Muscle layer of duodenum (tissue), 2 donors: Measurements from ENCODE around the gene PTGS1.
"Not testable (repeated sequence)": the region's sequence is repeated elsewhere in the genome, so short reads cannot be mapped to it uniquely, and the experiment has no call there.

ENCODE experiments used
- H3K27ac ChIP-seq: one replicate; pipeline ENCODE4 v1.7.0; 2013; ENCODE audit warnings: mild to moderate bottlenecking, low read length
- H3K27me3 ChIP-seq: one replicate; pipeline ENCODE4 v1.7.0; 2013; ENCODE audit warnings: low read depth, mild to moderate bottlenecking, control low read depth, low read length
- H3K36me3 ChIP-seq, 2 donors: one replicate each; pipeline ENCODE4 v1.7.0; 2013; ENCODE audit warnings: low read length in 2 of 2, control low read depth in 1 of 2, mild to moderate bottlenecking in 1 of 2; ENCODE audit not compliant: insufficient read depth in 2 of 2, control insufficient read depth in 1 of 2
- H3K4me1 ChIP-seq, 2 donors: one replicate each; pipeline ENCODE4 v1.7.0; 2013; ENCODE audit warnings: low read length in 2 of 2, mild to moderate bottlenecking in 2 of 2, control low read depth in 1 of 2, moderate library complexity in 1 of 2; ENCODE audit not compliant: insufficient read depth in 2 of 2, control insufficient read depth in 1 of 2
- H3K4me3 ChIP-seq, 2 donors: one replicate each; pipeline ENCODE4 v1.7.0; 2013; ENCODE audit warnings: low read length in 2 of 2, low read depth in 1 of 2, mild to moderate bottlenecking in 1 of 2
- H3K9me3 ChIP-seq, 2 donors: one replicate each; pipeline ENCODE4 v1.7.0; 2013; ENCODE audit warnings: low read length in 2 of 2, control low read depth in 1 of 2, mild to moderate bottlenecking in 1 of 2; ENCODE audit not compliant: control insufficient read depth in 1 of 2
- donor health status: healthy.

PTGS1 gene

DNA sequence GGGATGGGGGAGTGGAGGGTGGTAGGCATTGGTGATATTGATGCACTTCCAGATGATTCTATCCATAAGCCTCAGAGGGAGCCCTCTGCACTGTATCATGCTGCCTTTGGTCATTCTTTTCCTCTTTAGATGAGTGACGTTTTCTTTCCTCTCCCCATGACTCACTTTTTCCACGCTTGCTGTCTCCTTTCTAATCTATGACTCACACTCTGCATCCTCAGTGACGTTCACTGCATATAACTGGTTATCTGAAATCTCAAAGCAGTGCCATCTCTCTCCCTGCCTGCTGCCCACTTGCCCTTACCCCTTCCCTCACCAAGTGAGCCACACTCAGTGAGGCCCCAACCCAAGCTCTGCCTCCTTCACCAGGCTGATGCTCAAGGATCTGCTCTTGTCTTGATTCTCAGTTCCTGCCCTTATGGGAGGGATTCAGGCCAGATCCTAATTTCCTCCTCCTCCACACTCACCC lies 31.6 kb downstream of the PTGS1 start:
- no peaks in the 10 kb centered on the region for H3K9me3 ChIP-seq
- H3K4me1 ChIP-seq, result no peaks in the 10 kb centered on the region
- H3K36me3 ChIP-seq, result no peaks in the 10 kb centered on the region
- H3K4me3 ChIP-seq, result no peak overlapping the region
- H3K27ac ChIP-seq, result peak overlapping the region; percentile 17
- no peaks in the 10 kb centered on the region for H3K27me3 ChIP-seq

DNA sequence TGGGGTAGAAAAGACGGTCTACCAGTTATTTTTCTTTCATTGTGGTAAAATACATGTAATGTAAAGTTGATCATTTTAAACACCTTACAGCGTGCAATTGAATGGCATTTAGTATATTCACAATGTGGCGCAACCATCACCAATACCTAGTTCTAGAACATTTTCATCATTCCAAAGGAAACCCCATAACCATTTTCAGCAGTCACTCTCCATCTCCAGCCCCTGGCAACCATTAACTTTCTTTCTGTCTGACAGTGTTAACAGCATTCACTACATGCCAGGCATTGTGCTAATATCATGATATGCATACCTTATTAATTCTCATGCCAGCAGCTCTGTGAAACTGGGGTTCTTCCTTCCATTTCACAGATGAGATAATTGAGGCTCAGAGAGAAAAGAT lies 32.0 kb downstream of the PTGS1 start:
- Histone ChIP-seq H3K27ac (peak overlapping the region; percentile 17), H3K9me3 (no peaks in the 10 kb centered on the region), H3K27me3 (no peaks in the 10 kb centered on the region), H3K36me3 (no peaks in the 10 kb centered on the region), H3K4me1 (no peaks in the 10 kb centered on the region), H3K4me3 (no peak overlapping the region)

DNA sequence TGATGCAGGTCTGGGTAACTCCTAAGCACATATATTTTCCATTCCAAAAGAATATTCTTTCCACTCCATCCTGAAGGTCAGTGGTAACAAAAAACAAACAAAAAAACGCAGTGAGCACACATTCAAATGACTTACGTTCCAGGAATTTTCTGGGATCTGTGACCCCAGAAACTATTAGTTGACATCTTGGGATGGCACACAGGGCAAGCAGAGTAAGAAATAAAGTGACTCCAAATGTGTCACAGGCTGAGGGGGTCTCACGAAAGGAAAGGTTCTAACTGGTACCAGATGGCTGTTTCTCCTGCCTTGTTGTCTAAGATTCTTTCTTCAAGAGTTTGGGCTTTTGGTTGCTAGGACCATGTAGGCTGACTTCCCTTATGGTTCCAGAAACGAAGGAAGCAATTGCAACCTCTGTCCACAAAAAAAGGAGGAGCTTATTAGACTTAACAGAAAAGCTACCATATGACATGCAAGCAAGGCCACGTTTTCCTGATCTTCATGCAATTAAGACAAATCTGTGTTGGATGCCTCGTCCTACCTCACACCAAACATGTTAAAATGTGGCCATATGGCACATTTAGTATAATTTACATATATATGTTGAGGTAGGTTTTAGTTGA lies 32.7 kb downstream of the PTGS1 start:
- H3K27ac ChIP-seq, result no peak overlapping the region
- no peaks in the 10 kb centered on the region for H3K27me3 ChIP-seq
- H3K9me3 ChIP-seq, result no peaks in the 10 kb centered on the region
- H3K4me1 ChIP-seq, result no peaks in the 10 kb centered on the region
- H3K36me3 ChIP-seq, result no peaks in the 10 kb centered on the region
- H3K4me3 ChIP-seq, result no peak overlapping the region

DNA sequence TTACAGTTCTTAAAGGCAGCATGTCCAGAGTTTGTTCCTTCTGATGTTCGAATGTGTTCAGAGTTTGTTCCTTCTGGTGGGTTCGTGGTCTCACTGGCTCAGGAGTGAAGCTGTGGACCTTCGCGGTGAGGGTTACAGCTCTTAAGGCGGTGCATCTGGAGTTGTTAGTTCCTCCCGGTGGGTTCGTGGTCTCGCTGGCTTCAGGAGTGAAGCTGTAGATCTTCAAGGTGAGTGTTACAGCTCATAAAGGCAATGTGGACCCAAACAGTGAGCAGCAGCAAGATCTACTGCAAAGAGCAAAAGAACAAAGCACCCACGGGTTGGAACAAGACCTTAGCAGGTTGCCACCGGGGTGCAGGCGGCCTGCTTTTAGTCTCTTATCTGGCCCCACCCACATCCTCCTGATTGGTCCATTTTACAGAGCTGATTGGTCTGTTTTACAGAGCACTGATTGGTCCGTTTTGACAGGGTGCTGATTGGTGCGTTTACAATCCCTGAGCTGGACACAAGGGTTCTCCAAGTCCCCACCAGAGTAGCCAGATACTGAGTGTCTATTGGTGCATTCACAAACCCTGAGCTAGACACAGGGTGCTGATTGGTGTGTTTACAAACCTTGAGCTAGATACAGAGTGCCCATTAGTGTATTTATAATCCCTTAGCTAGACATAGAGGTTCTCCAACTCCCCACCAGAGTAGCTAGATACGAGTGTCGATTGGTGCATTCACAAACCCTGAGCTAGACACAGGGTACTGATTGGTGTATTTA lies 34.7 kb downstream of the PTGS1 start:
- not testable (repeated sequence) for H3K9me3 ChIP-seq, H3K4me3 ChIP-seq, H3K27ac ChIP-seq

DNA sequence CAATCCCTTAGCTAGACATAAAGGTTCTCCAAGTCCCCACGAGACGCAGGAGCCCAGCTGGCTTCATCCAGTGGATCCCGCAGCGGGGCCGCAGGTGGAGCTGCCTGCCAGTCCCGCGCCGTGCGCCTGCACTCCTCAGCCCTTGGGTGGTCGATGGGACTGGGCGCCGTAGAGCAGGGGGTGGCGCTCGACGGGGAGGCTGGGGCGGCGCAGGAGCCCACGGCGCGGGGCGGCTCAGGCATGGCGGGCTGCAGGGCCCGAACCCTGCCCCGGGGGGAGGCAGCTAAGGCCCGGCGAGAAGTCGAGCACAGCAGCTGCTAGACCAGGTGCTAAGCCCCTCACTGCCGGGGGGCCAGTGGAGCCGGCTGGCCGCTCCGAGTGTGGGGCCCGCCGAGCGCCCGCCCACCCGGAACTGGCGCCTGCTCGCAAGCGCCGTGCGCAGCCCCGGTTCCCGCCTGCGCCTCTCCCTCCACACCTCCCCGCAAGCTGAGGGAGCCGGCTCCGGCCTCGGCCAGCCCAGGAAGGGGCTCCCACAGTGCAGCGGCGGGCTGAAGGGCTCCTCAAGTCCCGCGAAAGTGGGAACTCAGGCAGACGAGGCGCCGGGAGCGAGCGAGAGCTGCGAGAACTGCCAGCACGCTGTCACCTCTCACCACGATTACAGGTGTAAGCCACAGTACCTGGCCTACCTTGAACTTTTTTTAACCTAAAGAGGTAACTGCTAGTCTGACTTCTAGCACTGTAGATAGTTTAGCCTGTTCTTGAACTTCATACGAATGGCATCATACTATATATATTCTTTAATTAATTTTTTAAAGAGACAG lies 35.5 kb downstream of the PTGS1 start:
- no peak overlapping the region for H3K4me3 ChIP-seq

More for the DNA sequence above, 34.7 kb downstream of the PTGS1 start:
- H3K4me1 ChIP-seq, H3K27me3 ChIP-seq, H3K36me3 ChIP-seq: not testable (repeated sequence)

DNA sequence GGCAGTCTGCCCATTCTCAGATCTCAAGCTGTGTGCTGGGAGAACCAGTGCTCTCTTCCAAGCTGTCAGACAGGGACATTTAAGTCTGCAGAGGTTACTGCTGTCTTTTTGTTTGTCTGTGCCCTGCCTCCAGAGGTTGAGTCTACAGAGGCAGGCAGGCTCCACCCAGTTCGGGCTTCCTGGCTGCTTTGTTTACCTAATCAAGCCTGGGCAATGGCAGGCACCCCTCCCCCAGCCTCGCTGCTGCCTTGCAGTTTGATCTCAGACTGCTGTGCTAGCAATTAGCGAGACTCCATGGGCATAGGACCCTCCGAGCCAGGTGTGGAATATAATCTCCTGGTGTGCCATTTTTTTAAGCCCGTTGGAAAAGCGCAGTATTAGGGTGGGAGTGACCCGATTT lies 43.3 kb downstream of the PTGS1 start:
- H3K27me3 ChIP-seq, H3K4me1 ChIP-seq, H3K9me3 ChIP-seq, H3K4me3 ChIP-seq, H3K27ac ChIP-seq, H3K36me3 ChIP-seq: not testable (repeated sequence)

More for the DNA sequence above, 35.5 kb downstream of the PTGS1 start:
- Histone ChIP-seq H3K36me3 (no peaks in the 10 kb centered on the region), H3K9me3 (no peaks in the 10 kb centered on the region), H3K27me3 (no peaks in the 10 kb centered on the region), H3K4me1 (no peaks in the 10 kb centered on the region), H3K27ac (no peak overlapping the region)

DNA sequence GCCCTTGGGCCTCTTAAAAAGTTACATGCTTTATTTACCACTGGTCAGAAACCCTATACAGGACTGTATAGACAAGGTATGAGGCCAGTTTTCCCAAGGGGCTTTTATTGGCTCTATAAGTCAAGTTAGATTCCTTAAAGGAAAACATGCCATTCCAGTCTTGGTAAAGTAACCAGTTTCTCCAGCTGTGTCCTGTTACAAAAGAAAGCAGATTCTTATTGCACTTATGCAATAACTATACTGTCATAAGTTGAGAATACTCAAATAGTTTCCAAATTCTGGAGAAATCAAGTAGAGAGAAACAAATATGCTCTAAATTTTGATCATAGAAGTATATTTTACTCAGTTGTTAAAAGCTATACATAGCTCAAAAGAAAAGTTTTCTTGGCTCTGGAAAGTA lies 47.2 kb downstream of the PTGS1 start:
- no peaks in the 10 kb centered on the region for H3K27me3 ChIP-seq
- no peaks in the 10 kb centered on the region for H3K36me3 ChIP-seq
- H3K27ac ChIP-seq, result no peak overlapping the region
- H3K9me3 ChIP-seq, result peaks cover 0 to 5% of the 10 kb centered on the region in 2 donors
- H3K4me1 ChIP-seq, result no peaks in the 10 kb centered on the region
- H3K4me3 ChIP-seq, result no peak overlapping the region

DNA sequence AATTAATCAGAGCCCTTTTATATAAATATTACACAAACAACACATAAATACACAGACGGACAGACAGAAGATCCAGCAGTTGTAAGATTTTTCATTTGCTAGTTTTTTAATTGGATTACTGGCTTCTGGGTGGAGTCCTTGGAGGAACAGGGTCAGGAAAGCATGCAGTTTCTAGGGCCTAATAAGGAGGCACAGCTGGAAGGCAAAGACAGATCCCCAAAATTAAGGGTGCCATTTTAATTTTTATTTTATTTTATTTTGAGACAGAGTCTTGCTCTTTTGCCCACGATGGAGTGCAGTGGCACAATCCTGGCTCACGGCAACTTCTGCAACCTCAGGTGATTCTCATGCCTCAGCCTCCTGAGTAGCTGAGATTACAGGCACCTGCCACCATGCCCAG lies 49.5 kb downstream of the PTGS1 start:
- Histone ChIP-seq H3K27me3 (no peaks in the 10 kb centered on the region), H3K27ac (no peak overlapping the region), H3K4me1 (no peaks in the 10 kb centered on the region), H3K36me3 (no peaks in the 10 kb centered on the region), H3K4me3 (no peak overlapping the region), H3K9me3 (peaks cover 0 to 5% of the 10 kb centered on the region in 2 donors)

DNA sequence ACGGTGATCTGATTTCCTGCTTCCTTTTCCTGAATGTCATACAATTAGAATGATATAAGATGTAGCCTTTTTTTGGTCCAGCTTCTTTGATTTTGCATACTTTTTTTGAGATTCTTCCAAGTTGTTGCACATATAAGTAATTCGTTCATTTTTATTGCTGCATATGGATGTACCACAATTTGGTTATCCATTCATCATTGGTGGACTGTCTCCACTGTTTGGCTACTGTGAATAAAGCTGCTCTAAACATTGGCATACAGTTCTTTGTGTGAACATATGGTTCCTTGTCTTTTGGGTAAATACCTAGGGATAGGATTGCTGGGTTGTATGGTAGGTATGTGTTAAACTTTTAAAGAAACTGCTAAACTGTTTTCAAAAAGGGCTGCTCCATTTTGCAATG lies 54.3 kb downstream of the PTGS1 start:
- Histone ChIP-seq H3K4me3 (no peak overlapping the region), H3K36me3 (no peaks in the 10 kb centered on the region), H3K9me3 (peaks cover 0 to 2% of the 10 kb centered on the region in 2 donors), H3K4me1 (no peaks in the 10 kb centered on the region), H3K27ac (no peak overlapping the region), H3K27me3 (no peaks in the 10 kb centered on the region)

DNA sequence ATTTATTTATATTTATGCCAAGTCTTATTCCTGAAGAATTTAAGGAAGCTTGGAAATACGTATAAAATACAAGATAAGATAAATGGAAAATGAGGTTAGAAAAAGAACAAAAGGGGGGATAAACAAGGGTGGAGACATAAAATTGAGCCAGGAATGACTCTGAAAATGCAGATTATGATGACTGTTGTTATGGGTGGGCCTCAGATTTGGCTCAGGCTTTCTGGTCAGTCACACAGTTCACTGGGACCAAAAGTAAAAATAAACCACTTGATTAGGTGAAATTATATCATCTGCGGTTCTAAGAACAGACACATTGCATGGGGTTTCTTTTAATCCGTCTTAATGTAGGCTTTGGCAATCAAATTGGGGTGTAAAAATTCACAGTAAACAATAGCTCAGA lies 55.9 kb downstream of the PTGS1 start:
- Histone ChIP-seq H3K9me3 (no peaks in the 10 kb centered on the region), H3K4me3 (no peak overlapping the region), H3K4me1 (no peaks in the 10 kb centered on the region), H3K27me3 (no peaks in the 10 kb centered on the region), H3K27ac (no peak overlapping the region), H3K36me3 (no peaks in the 10 kb centered on the region)

DNA sequence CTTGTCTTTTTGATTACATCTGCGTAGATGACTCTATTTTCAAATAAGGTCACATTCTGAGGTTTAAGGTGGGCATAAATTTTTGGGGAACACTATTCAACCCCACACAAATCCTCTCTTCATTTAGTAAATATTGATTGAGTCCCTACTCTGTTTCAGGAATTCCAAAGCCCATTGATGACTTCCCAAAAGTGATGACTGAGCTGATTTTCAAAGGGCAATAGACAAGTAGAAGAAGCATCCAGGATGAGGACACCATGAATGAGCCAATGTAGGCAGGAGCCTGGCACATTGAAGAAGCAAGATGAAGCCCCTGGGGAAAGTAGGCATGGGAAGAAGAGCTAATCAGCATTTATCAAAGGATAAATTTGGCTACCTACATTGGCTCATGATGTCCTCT lies 71.7 kb downstream of the PTGS1 start:
- Histone ChIP-seq H3K9me3 (no peaks in the 10 kb centered on the region), H3K4me3 (no peak overlapping the region), H3K4me1 (no peaks in the 10 kb centered on the region), H3K27me3 (no peaks in the 10 kb centered on the region), H3K27ac (no peak overlapping the region), H3K36me3 (no peaks in the 10 kb centered on the region)
